Omental fat pad (tissue), 4 donors: ENCODE results near the gene RASSF7. TPM values are rescaled to one million over a fixed set of nuclear protein-coding genes. Genes with fewer than 3 reads are reported as not detected.

Experiments
- ATAC-seq: fragments of 150-250 bp; one replicate; pipeline ENCODE4 v1.9.1; 2016; ENCODE audit warnings: mild to moderate bottlenecking, moderate library complexity; ENCODE audit not compliant: low FRiP score
- DNase-seq: peaks from one replicate; pipeline ENCODE4 v3.0.0-alpha.2; 2019; ENCODE audit warnings: low spot score
- total RNA-seq, 4 donors: library from RNA; depleted of rRNA; stranded (reverse); fragments of >200 nt; gene quantifications; one replicate each; pipeline ENCODE4 v1.1.0, GENCODE V29; 2016
- TF ChIP-seq, protein P1 (sequence below), 3 donors: fragments of 450-650 bp; IDR thresholded peaks; one replicate each; pipeline ENCODE4 v1.5.1; 2016 to 2017; ENCODE audit warnings: antibody characterized with exemption in 3 of 3, mild to moderate bottlenecking in 3 of 3, moderate library complexity in 2 of 3

The RASSF7 gene
- total RNA-seq, 4 donors from 2014 or later = 9.1 to 31.8 (median 13.4) TPM

DNA sequence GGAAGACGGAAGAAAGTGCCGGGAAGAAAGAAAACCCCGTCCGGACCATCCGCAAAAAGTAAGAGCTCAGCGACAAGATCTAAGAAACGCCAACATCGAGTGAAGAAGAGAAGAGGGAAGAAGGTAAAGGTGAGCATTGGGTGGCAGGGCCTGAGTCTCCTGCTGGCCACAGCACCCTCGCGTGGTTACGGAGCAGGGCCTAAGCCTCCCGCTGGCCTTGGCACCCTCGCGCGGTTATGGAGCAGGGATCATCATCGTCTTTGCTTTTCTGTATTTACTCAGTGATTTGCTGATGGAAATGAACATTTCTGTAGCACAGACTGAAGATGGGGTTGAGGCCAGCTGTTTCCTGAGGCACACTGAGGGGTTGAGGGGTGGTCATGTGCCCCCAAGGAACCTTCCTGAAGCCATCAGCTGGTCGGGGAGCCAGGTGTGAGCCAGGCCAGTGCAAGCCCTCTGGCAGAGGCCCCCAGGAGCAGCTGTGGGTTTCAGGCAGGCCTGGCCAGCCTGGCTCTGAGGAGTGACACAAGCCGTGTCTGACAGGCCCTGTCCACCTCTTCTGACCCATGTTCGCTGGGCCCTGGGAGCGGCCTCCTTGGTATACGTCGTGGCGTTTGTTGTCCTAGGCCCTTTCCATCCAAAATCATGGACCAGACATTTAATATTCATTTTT lies 40.9 kb downstream of the RASSF7 start:
- TF ChIP-seq, protein P1, sequence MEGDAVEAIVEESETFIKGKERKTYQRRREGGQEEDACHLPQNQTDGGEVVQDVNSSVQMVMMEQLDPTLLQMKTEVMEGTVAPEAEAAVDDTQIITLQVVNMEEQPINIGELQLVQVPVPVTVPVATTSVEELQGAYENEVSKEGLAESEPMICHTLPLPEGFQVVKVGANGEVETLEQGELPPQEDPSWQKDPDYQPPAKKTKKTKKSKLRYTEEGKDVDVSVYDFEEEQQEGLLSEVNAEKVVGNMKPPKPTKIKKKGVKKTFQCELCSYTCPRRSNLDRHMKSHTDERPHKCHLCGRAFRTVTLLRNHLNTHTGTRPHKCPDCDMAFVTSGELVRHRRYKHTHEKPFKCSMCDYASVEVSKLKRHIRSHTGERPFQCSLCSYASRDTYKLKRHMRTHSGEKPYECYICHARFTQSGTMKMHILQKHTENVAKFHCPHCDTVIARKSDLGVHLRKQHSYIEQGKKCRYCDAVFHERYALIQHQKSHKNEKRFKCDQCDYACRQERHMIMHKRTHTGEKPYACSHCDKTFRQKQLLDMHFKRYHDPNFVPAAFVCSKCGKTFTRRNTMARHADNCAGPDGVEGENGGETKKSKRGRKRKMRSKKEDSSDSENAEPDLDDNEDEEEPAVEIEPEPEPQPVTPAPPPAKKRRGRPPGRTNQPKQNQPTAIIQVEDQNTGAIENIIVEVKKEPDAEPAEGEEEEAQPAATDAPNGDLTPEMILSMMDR (IDR thresholded peaks at IDR 0.05) = no peak
- DNase-seq (no peak), ATAC-seq (no peak)

DNA sequence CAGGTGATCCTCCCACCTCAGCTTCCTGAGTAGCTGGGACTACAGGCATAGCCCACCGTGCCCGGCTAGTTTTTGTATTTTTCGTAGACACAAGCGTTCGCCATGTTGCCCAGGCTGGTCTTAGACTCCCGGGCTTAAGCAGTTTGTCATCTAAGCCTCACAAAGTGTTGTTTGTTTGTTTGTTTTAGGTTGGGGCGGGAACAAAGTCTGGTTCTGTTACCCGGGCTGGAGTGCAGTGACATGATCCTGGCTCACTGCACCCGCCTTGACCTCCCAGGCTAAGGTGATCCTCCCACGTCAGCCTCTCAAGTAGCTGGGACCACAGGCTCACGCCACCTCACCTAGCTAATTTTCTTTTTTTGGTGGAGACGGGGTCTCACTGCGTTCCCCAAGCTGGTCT lies 42.4 kb downstream of the RASSF7 start:
- ATAC-seq = no peak
- no peak for DNase-seq
- TF ChIP-seq, protein P1 (IDR thresholded peaks at IDR 0.05) = no peak

DNA sequence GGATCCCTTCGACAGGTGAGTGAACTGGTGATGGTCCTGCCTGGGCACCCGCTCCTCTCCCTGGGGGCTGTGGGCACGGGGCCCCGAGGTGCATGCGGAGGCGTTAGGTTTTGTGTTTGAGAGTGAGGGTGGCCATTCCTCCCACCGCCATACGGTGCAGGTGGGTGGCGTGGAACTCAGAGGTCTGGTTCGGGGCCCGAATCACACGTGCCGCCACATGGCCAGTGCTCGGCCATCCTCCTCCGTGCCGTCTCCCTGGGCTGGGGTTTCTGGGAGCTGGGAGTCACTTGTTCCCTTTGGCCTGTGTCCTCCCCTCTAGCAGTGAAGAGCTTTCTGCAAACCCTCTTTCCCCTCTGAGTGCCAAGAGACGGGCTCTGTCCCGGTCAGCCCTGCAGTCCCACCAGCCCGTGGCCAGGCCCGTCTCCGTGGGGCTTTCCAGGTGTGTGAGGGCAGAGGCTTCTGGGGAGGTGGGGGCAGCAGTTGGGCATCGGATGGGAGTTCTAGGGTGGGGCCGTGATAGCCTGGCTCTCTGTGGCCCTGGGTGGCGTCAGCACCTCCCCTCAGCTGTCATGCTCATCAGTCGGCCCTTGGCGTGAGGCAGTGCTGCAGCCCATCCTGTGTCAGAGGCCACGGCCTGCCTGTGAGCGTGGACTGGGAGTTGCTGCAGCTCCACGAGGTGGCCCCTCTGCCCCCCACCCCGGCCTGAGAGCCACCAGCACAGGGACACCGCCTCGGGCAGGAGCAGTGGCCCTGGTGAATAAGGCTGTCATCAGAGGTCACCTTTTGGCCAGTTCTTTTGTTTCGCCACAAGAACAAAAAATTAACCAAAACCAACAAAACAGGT lies 44.7 kb downstream of the RASSF7 start:
- TF ChIP-seq, protein P1 (IDR thresholded peaks at IDR 0.05) = no peak
- DNase-seq = no peak
- no peak for ATAC-seq

DNA sequence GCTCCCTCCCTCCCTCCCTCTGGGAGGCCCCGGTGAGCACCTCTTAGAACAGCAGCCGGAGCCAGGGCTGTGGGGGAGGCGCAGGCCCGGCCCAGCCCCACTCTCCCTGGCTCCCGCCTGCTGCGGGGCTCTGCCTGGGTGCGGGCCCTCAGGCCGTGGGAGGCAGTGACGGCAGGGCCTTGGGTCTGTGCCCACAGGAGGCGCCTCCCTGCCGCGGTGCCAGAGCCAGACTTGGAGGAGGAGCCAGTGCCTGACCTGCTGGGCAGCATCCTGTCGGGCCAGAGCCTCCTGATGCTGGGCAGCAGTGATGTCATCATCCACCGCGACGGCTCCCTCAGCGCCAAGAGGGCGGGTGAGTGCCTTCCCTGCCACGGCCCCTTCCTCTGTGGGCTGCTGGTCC lies 45.5 kb downstream of the RASSF7 start:
- TF ChIP-seq, protein P1 (IDR thresholded peaks at IDR 0.05) = no peak
- no peak for DNase-seq
- peak; percentile 92 for ATAC-seq

DNA sequence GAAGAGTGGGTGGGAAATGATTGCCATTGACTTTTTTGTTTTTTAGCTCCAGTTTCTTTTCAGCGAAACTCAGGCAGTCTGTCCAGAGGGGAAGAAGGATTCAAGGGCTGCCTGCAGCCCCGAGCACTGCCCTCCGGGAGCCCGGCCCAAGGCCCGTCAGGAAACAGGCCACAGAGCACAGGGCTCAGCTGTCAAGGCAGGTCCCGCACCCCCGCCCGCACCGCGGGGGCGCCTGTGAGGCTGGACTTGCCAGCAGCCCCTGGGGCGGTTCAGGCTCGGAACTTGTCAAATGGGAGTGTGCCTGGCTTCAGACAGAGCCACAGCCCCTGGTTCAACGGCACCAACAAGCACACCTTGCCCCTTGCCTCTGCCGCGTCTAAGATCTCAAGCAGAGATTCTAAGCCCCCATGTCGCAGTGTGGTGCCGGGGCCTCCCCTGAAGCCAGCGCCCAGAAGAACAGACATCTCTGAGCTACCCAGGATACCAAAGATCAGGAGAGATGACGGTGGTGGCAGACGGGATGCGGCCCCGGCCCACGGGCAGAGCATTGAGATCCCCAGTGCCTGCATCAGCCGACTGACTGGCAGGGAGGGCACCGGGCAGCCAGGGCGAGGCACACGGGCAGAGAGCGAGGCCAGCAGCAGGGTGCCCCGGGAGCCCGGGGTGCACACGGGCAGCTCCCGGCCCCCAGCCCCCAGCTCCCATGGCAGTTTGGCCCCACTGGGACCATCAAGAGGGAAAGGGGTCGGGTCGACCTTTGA lies 46.4 kb downstream of the RASSF7 start:
- TF ChIP-seq, protein P1 (IDR thresholded peaks at IDR 0.05) = no peak
- DNase-seq (no peak), ATAC-seq (no peak)

DNA sequence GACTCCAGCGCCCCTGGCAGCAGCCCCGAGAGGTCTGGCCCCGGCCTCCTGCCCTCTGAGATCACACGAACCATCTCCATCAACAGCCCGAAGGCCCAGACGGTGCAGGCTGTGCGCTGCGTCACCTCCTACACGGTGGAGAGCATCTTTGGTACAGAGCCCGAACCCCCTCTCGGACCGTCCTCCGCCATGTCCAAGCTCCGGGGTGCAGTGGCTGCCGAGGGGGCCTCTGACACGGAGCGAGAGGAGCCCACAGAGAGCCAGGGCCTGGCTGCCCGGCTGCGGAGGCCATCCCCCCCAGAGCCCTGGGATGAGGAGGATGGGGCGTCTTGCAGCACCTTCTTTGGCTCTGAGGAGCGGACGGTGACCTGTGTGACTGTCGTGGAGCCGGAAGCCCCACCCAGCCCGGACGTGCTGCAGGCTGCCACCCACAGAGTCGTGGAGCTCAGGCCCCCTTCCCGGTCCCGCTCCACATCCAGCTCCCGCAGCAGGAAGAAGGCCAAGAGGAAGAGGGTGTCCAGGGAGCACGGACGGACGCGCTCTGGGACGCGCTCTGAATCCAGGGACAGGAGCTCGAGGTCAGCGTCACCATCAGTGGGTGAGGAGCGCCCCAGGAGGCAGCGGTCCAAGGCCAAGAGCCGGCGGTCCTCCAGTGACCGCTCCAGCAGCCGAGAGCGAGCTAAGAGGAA lies 47.3 kb downstream of the RASSF7 start:
- DNase-seq = no peak
- TF ChIP-seq, protein P1 (IDR thresholded peaks at IDR 0.05) = no peak
- ATAC-seq = no peak
